Bronchus fibroblast of lung (primary cell): ENCODE data around the gene PNPLA1. TPM values are rescaled to one million over a fixed set of nuclear protein-coding genes. Genes with fewer than 3 reads are reported as not detected.

Experiments
- total RNA-seq: library from RNA; depleted of rRNA; stranded (reverse); fragments of >200 nt; gene quantifications from 2 replicates; pipeline ENCODE4 v1.2.3, GENCODE V29; 2015

The PNPLA1 gene
- total RNA-seq, result not detected in 2 replicates

GRCh38 chr6:36269834-36270705 lies at the start of gene PNPLA1:
Gene PNPLA1, plus strand, starts transcription at chr6:36270060. Its CDS starts 400 bp downstream, at chr6:36270460.

GRCh38 chr6:36336779-36337241 lies 67.0 kb downstream of the PNPLA1 start, which contains the start of gene BNIP5:
Gene BNIP5, minus strand, starts transcription at chr6:36336888. Its CDS starts 6,198 bp downstream, at chr6:36330690.

Other genes starting within 250 kb of the PNPLA1 start
- gene SLC26A8, start 245.4 kb upstream of the PNPLA1 start, total RNA-seq, result not detected in 2 replicates
- gene MAPK14, start 242.3 kb upstream of the PNPLA1 start, total RNA-seq, result 35.1 and 36.7 TPM in 2 replicates
- gene MAPK13, start 139.5 kb upstream of the PNPLA1 start, total RNA-seq, result 7.6 and 12.0 TPM in 2 replicates
- 7.6 TPM in 2 replicates for gene BRPF3, start 73.3 kb upstream of the PNPLA1 start, total RNA-seq
- gene BNIP5, start 66.8 kb downstream of the PNPLA1 start, total RNA-seq, result not detected in 2 replicates
- gene ETV7, start 117.6 kb downstream of the PNPLA1 start, total RNA-seq, result 0.30 TPM in 1 of 2 replicates, not detected in the other
- not detected in 2 replicates for gene PXT1, start 172.8 kb downstream of the PNPLA1 start, total RNA-seq
- 37.5 and 40.9 TPM in 2 replicates for gene KCTD20, start 172.9 kb downstream of the PNPLA1 start, total RNA-seq